ENCODE measurements around the gene RYR2. TPM values are rescaled to one million over a fixed set of nuclear protein-coding genes. Genes with fewer than 3 reads are reported as not detected.

RYR2 gene
- total RNA-seq, 3 donors from 2014 or later = 0.35 to 5.9 (median 0.94) TPM

DNA sequence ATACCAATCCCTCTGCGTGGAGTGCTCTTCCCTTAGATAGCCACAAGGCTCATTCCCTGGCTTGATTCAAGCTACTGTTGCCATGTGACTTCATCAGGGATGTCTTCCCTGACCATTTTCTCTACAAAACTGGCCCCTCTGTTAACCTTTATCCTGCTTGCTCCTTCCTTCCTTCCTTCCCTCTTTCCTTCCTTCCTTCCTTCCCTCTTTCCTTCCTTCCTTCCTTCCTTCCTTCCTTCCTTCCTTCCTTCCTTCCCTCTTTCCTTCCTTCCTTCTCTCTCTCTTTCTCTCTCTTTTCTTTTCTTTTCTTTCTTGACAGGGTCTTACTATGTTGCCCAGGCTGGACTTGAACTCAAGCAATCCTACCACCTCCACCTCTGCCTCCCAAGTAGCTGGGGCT is 6.2 kb upstream of the RYR2 start:
- intact Hi-C loops (cut with DNase I, micrococcal nuclease) = no loop called here
- Histone ChIP-seq H3K4me1 (ENCODE audit: low read depth) (no peaks in the 10 kb centered on the region), H3K9me3 (no peaks in the 10 kb centered on the region), H3K4me3 (no peak overlapping the region), H3K36me3 (ENCODE audit: low read depth) (no peaks in the 10 kb centered on the region)
- ATAC-seq (no peak), DNase-seq (no peak)
- no peak for TF ChIP-seq CTCF (IDR thresholded peaks at IDR 0.05)

- no peaks in the 10 kb centered on the region for H3K36me3 ChIP-seq (ENCODE audit: low read depth)
- no peak for TF ChIP-seq CTCF (IDR thresholded peaks at IDR 0.05)
- DNase-seq = no peak
- intact Hi-C loops (cut with DNase I, micrococcal nuclease) = no loop called here
- no peak overlapping the region for H3K4me3 ChIP-seq
- no peaks in the 10 kb centered on the region for H3K4me1 ChIP-seq (ENCODE audit: low read depth)
- no peaks in the 10 kb centered on the region for H3K9me3 ChIP-seq
- no peak for ATAC-seq
Observed at GRCh38 chr1:237038211-237038610, 3.8 kb upstream of the RYR2 start.

DNA sequence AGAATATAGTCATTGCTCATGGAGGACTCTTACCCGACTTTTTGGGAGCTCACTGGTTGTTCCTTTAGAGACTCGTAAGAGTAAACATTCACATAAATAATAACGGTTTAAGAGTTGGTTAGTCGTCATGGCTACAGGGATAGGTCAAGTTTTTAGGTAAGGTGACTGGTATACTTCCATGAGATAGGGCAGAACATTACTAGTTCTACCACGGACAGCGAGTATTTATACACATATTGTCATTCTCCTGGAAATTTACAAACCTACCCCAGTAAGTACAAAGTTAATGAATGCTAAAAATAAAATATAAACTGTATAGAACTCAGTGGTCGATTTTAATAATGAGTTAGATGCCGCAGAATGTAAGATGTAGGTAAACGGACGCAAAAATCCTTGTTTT is 1.2 kb upstream of the RYR2 start:
- Histone ChIP-seq H3K4me3 (no peak overlapping the region), H3K36me3 (ENCODE audit: low read depth) (no peaks in the 10 kb centered on the region), H3K4me1 (ENCODE audit: low read depth) (no peaks in the 10 kb centered on the region), H3K9me3 (no peaks in the 10 kb centered on the region)
- no peak for TF ChIP-seq CTCF (IDR thresholded peaks at IDR 0.05)
- ATAC-seq = no peak
- intact Hi-C loops (cut with DNase I, micrococcal nuclease) = loop anchor here in 1 of 2 donors (10.0 kb wide), 1 partner anchor 344 kb away; no protein-coding TSS in a partner anchor
- no peak for DNase-seq

GRCh38 chr1:237041461-237041794 is 556 bp upstream of the RYR2 start:
- intact Hi-C loops (cut with DNase I, micrococcal nuclease) = loop anchor here in 1 of 2 donors (10.0 kb wide), 1 partner anchor 343 kb away; no protein-coding TSS in a partner anchor
- no peaks in the 10 kb centered on the region for H3K36me3 ChIP-seq (ENCODE audit: low read depth)
- H3K9me3 ChIP-seq = no peaks in the 10 kb centered on the region
- DNase-seq = no peak
- ATAC-seq = no peak
- no peak overlapping the region for H3K4me3 ChIP-seq
- H3K4me1 ChIP-seq (ENCODE audit: low read depth) = no peaks in the 10 kb centered on the region
- no peak for TF ChIP-seq CTCF (IDR thresholded peaks at IDR 0.05)

- no peak overlapping the region for H3K4me3 ChIP-seq
- DNase-seq (no peak), ATAC-seq (no peak)
- no peaks in the 10 kb centered on the region for H3K4me1 ChIP-seq (ENCODE audit: low read depth)
- intact Hi-C loops (cut with DNase I, micrococcal nuclease) = loop anchor here in 1 of 2 donors (10.0 kb wide), 1 partner anchor 342 kb away; no protein-coding TSS in a partner anchor
- no peak for TF ChIP-seq CTCF (IDR thresholded peaks at IDR 0.05)
- H3K36me3 ChIP-seq (ENCODE audit: low read depth) = no peaks in the 10 kb centered on the region
- H3K9me3 ChIP-seq = no peaks in the 10 kb centered on the region
Observed at GRCh38 chr1:237042526-237042891, 525 bp downstream of the RYR2 start.
